ENCODE data around the gene KHK.
"Not testable (repeated sequence)": the region's sequence is repeated elsewhere in the genome, so short reads cannot be mapped to it uniquely, and the experiment has no call there.

KHK gene

GRCh38 chr2:27105981-27106380, 19.4 kb downstream of the KHK start:
- Histone ChIP-seq H3K79me2 (ENCODE audit: low read length) (no peaks in the 10 kb centered on the region), H3K4me1 (ENCODE audit: low read length) (no peaks in the 10 kb centered on the region), H2AFZ (ENCODE audit: low read depth, low read length) (no peak overlapping the region), H3K9ac (ENCODE audit: low read length) (no peak overlapping the region), H4K20me1 (ENCODE audit: insufficient read depth, low read length) (no peaks in the 10 kb centered on the region), H3K4me2 (ENCODE audit: low read length) (no peak overlapping the region), H3K4me3 (ENCODE audit: low read length) (no peak overlapping the region), H3K36me3 (replicated peaks; ENCODE audit: low read depth, low read length) (no peaks in the 10 kb centered on the region), H3K27me3 (ENCODE audit: low read depth, low read length) (no peaks in the 10 kb centered on the region), H3K9me3 (ENCODE audit: insufficient read depth, low read length) (no peaks in the 10 kb centered on the region), H3K27ac (ENCODE audit: low read length) (no peak overlapping the region)
- TF ChIP-seq EZH2phosphoT487 (IDR thresholded peaks at IDR 0.05; ENCODE audit: low read depth) (no peak), CTCF (IDR thresholded peaks at IDR 0.05; ENCODE audit: low read depth, low read length) (no peak)

GRCh38 chr2:27108221-27108620, 21.6 kb downstream of the KHK start:
- H3K36me3 ChIP-seq (replicated peaks; ENCODE audit: low read depth, low read length), result no peaks in the 10 kb centered on the region
- H2AFZ ChIP-seq (ENCODE audit: low read depth, low read length), result no peak overlapping the region
- no peaks in the 10 kb centered on the region for H3K79me2 ChIP-seq (ENCODE audit: low read length)
- no peaks in the 10 kb centered on the region for H3K27me3 ChIP-seq (ENCODE audit: low read depth, low read length)
- no peak overlapping the region for H3K4me2 ChIP-seq (ENCODE audit: low read length)
- H3K4me1 ChIP-seq (ENCODE audit: low read length), result no peaks in the 10 kb centered on the region
- H4K20me1 ChIP-seq (ENCODE audit: insufficient read depth, low read length), result no peaks in the 10 kb centered on the region
- H3K9ac ChIP-seq (ENCODE audit: low read length), result no peak overlapping the region
- no peak for TF ChIP-seq CTCF (IDR thresholded peaks at IDR 0.05; ENCODE audit: low read depth, low read length)
- no peaks in the 10 kb centered on the region for H3K9me3 ChIP-seq (ENCODE audit: insufficient read depth, low read length)
- H3K27ac ChIP-seq (ENCODE audit: low read length), result no peak overlapping the region
- no peak overlapping the region for H3K4me3 ChIP-seq (ENCODE audit: low read length)

- Histone ChIP-seq H3K36me3 (replicated peaks; ENCODE audit: low read depth, low read length) (no peaks in the 10 kb centered on the region), H3K4me3 (ENCODE audit: low read length) (no peak overlapping the region), H3K9me3 (ENCODE audit: insufficient read depth, low read length) (no peaks in the 10 kb centered on the region), H3K9ac (ENCODE audit: low read length) (no peak overlapping the region), H3K79me2 (ENCODE audit: low read length) (no peaks in the 10 kb centered on the region), H3K27ac (ENCODE audit: low read length) (no peak overlapping the region), H3K4me1 (ENCODE audit: low read length) (no peaks in the 10 kb centered on the region), H3K4me2 (ENCODE audit: low read length) (no peak overlapping the region), H4K20me1 (ENCODE audit: insufficient read depth, low read length) (no peaks in the 10 kb centered on the region), H2AFZ (ENCODE audit: low read depth, low read length) (no peak overlapping the region), H3K27me3 (ENCODE audit: low read depth, low read length) (no peaks in the 10 kb centered on the region)
- no peak for TF ChIP-seq EZH2phosphoT487 (IDR thresholded peaks at IDR 0.05; ENCODE audit: low read depth)
- no peak for TF ChIP-seq CTCF (IDR thresholded peaks at IDR 0.05; ENCODE audit: low read depth, low read length)
Measured at GRCh38 chr2:27109083-27109482, 22.5 kb downstream of the KHK start.

- not testable (repeated sequence) for H2AFZ ChIP-seq (ENCODE audit: low read depth, low read length); H3K79me2 ChIP-seq (ENCODE audit: low read length); H3K9me3 ChIP-seq (ENCODE audit: insufficient read depth, low read length); H3K27ac ChIP-seq (ENCODE audit: low read length); H3K4me3 ChIP-seq (ENCODE audit: low read length); H3K27me3 ChIP-seq (ENCODE audit: low read depth, low read length); H3K4me1 ChIP-seq (ENCODE audit: low read length); H4K20me1 ChIP-seq (ENCODE audit: insufficient read depth, low read length); H3K4me2 ChIP-seq (ENCODE audit: low read length); H3K36me3 ChIP-seq (replicated peaks; ENCODE audit: low read depth, low read length); H3K9ac ChIP-seq (ENCODE audit: low read length)
Measured at GRCh38 chr2:27110603-27111352, 24.2 kb downstream of the KHK start.

GRCh38 chr2:27111392-27112078, 25.0 kb downstream of the KHK start:
- not testable (repeated sequence) for H3K9me3 ChIP-seq (ENCODE audit: insufficient read depth, low read length); H3K36me3 ChIP-seq (replicated peaks; ENCODE audit: low read depth, low read length); H3K79me2 ChIP-seq (ENCODE audit: low read length); H3K4me3 ChIP-seq (ENCODE audit: low read length); H3K27ac ChIP-seq (ENCODE audit: low read length); H3K4me2 ChIP-seq (ENCODE audit: low read length); H3K27me3 ChIP-seq (ENCODE audit: low read depth, low read length); H3K9ac ChIP-seq (ENCODE audit: low read length); H2AFZ ChIP-seq (ENCODE audit: low read depth, low read length); H4K20me1 ChIP-seq (ENCODE audit: insufficient read depth, low read length); H3K4me1 ChIP-seq (ENCODE audit: low read length)
